Fibroblast of pulmonary artery (primary cell): Measurements from ENCODE around the gene PRLH.
A peak's percentile ranks its signal among the peaks of the same experiment; 100 is the strongest.

Source experiments
- DNase-seq: peaks from one replicate; pipeline ENCODE4 v3.0.0-alpha.2; 2010; ENCODE audit warnings: low read depth
- H3K4me3 ChIP-seq: replicated peaks from 2 replicates; pipeline ENCODE4 v1.5.1; 2011; ENCODE audit warnings: low read depth, mild to moderate bottlenecking, control low read depth, low read length, moderate library complexity
- TF ChIP-seq, protein P1 (sequence below): IDR thresholded peaks from 2 replicates; pipeline ENCODE4 v1.5.1; 2011; ENCODE audit warnings: mild to moderate bottlenecking, control low read depth, low read length, inconsistent platforms; ENCODE audit errors: missing control alignments

Gene PRLH

DNA sequence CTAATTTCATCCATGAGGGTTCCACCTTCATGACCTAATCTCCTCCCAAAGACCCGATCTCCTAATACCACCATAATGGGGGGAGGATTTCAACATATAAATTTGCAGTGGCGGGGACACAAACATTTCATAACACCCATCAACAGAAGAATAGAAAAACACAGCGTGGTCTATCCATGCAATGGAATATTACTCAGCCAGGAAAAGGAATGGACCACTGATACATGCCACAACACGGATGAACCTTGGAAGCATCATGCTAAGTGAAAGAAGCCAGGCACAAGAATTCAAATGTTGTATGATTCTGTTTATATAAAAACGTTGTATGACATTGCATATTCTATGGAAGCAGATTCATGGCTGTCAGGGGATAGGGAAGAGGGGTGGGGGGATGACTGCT, 2.7 kb downstream of the PRLH start:
- DNase-seq: no peak

DNA sequence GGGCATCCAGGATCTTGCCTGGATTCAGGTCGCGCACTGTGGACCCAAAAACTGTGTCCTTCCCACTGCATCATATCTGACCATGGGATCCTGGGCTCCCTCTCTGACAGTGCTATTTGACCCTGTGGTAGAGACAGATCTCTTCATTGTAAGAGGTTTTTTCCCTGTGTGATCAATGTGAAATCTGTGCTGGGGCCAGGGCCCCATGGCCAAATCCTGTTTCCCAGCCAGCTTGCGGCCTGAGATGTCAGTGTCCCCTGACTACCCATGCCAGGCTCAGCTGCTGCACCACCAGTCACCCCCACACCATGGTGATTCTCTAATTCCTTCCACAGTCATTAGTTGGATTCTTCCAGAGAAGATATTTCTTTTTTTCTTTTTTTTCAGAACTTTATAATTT, 3.5 kb downstream of the PRLH start:
- TF ChIP-seq, protein P1, sequence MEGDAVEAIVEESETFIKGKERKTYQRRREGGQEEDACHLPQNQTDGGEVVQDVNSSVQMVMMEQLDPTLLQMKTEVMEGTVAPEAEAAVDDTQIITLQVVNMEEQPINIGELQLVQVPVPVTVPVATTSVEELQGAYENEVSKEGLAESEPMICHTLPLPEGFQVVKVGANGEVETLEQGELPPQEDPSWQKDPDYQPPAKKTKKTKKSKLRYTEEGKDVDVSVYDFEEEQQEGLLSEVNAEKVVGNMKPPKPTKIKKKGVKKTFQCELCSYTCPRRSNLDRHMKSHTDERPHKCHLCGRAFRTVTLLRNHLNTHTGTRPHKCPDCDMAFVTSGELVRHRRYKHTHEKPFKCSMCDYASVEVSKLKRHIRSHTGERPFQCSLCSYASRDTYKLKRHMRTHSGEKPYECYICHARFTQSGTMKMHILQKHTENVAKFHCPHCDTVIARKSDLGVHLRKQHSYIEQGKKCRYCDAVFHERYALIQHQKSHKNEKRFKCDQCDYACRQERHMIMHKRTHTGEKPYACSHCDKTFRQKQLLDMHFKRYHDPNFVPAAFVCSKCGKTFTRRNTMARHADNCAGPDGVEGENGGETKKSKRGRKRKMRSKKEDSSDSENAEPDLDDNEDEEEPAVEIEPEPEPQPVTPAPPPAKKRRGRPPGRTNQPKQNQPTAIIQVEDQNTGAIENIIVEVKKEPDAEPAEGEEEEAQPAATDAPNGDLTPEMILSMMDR: no peak
- no peak for DNase-seq
- no peak overlapping the region for H3K4me3 ChIP-seq

More for the DNA sequence above, 2.7 kb downstream of the PRLH start:
- TF ChIP-seq, protein P1: no peak
- H3K4me3 ChIP-seq: no peak overlapping the region

DNA sequence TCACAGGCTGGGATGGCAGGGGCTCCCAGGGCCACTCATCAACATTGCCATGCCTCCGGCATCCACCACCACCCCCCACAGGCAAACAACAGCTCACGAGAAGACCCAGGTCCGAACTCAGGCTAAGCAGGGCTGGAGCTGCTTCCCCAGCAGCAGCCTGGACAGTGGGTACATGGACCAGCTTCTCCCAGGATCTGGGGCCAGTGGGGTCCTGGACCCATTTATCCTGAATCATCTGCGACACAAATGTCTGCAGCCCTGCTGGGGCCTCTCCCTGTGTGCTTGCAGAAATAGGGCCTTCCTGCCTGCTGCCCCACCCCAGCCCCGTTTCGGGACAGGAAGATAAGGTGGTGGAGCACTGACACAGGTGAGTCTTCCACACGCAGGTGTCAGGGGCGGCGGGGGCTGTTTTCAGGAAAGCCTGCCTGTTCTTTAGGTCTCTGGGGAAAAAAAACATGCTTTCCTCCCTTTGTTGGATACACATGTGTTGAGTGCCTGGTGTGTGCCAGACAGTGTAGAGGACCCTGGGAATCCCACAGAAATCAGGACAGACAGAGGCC, 4.5 kb downstream of the PRLH start:
- DNase-seq: no peak
- H3K4me3 ChIP-seq: no peak overlapping the region
- TF ChIP-seq, protein P1: no peak

DNA sequence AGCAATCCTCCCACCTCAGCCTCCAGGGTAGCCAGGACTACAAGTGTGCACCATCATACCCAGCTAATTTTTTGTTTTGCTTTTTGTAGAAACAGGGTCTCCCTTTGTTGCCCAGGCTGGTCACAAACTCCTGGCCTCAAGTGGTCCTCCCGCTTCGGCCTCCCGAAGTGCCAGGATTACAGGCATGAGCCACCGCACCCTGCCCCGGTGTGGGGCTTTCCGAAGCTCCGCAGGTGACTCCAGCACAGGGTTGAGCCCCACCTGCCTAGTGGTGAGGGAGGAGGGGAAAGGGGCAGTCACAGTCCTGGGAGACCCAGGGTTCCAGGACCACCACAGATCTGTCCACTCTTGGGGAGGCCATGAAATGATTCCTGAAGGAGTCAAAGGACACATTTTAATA, 5.2 kb downstream of the PRLH start:
- H3K4me3 ChIP-seq: no peak overlapping the region
- TF ChIP-seq, protein P1: no peak
- DNase-seq: no peak

DNA sequence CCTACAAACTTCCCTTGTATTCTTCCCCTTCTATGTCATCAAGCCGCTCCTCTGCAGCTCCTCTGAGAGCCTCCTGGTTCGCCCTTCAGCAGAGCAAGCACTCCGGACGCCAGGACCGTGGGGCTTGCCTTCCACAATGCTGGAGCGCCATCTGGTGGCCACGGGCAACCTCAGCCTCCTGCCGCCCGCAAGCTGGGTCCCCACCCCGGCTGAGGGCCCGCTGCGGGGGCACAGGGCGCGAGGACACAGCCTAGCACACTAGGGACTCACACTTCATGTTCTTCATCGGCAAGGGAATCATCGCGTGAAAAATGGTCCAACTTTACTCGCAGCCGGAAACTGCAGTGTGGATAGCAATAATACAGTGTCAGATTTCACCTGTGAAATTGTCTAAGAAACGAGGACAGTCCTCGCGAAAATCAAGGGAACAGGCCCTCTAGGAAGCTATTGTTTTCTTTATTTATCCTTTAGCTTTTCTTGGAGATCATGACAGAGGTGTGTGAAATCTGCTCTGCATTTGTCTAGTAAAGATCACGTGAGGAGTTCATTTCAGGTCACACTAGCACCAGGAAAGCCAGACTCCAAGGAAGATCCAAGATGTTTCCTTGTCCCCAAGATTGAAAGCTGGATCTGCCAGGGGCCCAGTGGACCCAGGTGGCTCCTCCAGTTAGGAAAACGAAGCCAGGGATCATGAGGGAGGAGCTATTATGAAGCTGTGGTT, 5.8 kb downstream of the PRLH start:
- peak; percentile 94 for DNase-seq
- TF ChIP-seq, protein P1: peak; percentile 88
- no peak overlapping the region for H3K4me3 ChIP-seq

DNA sequence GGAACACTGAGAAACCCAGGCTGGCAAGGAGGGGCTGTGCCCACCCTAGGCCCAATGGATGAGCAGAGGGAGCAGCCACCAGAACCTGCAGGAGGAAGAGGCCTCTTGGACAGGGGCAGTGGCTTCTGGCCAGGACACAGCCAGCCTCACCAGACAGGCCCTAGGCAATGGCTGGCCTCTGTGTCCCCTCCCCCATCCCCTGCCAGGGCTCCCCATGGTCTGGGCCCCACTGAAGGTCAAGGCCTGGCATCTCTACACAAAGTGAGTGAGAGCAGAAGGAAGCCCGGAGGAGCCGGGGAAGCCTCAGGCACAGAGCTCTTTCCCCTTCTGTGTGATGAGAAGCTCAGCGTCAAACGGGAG, 6.3 kb downstream of the PRLH start:
- DNase-seq: no peak
- no peak overlapping the region for H3K4me3 ChIP-seq
- TF ChIP-seq, protein P1: no peak
